Measurements from ENCODE around the gene NELL1.

Gene NELL1

DNA sequence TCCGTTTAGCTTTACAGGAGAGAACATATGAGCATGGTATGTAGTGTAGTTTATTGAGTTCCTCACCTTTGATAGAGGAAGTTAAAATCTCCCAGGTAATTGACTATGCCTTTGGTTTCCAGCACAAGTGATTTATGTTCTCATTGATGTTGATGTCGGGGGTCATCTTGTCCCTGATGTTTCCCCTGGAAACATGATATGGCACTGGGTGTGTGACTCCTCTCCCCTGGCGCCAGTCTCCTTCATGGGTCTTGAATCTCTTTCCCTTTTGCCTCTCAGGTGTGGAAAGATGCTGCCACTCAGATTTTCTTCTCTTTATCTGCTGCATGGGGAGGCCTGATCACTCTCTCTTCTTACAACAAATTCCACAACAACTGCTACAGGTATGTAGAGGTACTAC is 41.7 kb upstream of the NELL1 start:
- TF ChIP-seq, protein P1, sequence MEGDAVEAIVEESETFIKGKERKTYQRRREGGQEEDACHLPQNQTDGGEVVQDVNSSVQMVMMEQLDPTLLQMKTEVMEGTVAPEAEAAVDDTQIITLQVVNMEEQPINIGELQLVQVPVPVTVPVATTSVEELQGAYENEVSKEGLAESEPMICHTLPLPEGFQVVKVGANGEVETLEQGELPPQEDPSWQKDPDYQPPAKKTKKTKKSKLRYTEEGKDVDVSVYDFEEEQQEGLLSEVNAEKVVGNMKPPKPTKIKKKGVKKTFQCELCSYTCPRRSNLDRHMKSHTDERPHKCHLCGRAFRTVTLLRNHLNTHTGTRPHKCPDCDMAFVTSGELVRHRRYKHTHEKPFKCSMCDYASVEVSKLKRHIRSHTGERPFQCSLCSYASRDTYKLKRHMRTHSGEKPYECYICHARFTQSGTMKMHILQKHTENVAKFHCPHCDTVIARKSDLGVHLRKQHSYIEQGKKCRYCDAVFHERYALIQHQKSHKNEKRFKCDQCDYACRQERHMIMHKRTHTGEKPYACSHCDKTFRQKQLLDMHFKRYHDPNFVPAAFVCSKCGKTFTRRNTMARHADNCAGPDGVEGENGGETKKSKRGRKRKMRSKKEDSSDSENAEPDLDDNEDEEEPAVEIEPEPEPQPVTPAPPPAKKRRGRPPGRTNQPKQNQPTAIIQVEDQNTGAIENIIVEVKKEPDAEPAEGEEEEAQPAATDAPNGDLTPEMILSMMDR (IDR thresholded peaks at IDR 0.05; ENCODE audit: insufficient read depth, low read length) = no peak
- TF ChIP-seq REST (IDR thresholded peaks at IDR 0.05; ENCODE audit: insufficient replicate concordance, low read depth) (no peak), SPI1 (IDR thresholded peaks at IDR 0.05; ENCODE audit: borderline replicate concordance, low read depth) (no peak), GABPA (IDR thresholded peaks at IDR 0.05; ENCODE audit: low read depth) (no peak), POLR2AphosphoS5 (IDR thresholded peaks at IDR 0.05; ENCODE audit: low read depth) (no peak)
- DNase-seq (ENCODE audit: low read depth in 1 of 2, low spot score in 1 of 2) = no peak
- H3K4me3 ChIP-seq (replicated peaks; ENCODE audit: insufficient read depth, low read length) = no peak overlapping the region
- H3K27me3 ChIP-seq (ENCODE audit: insufficient read depth, poor library complexity, severe bottlenecking) = no peaks in the 10 kb centered on the region
- H3K27ac ChIP-seq (replicated peaks) = no peak overlapping the region

DNA sequence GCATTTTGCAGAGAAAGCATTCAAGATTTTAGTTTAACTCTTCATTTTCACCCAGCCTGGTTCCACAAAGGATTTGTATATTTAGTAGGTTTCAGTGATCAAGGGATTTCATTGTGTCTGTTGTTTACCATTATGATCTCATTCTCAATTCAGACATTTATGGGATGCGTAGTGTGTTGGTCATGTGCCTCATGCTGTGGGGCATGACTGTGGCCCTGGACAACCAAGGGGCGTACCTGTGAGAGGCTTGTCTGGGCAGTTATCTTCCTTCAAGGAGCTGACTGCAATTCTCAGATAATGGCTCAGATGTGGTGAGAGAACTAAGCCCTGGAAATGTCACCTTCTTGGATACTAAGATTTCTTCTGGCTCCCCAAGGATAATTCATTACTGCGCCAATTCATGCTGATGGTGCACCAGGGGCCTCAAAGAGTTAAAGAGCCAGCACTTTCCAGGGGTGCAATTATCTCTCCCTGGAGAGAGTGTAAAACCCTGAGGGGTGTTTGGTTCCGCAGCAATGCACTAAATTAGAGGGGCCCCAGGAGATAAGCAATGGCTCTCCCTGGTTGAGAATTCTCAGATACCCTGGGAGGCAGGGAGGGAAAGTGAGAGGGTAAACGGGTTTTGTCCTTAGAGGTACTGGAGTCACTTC is 37.7 kb upstream of the NELL1 start:
- H3K27ac ChIP-seq (replicated peaks) = no peak overlapping the region
- H3K27me3 ChIP-seq (ENCODE audit: insufficient read depth, poor library complexity, severe bottlenecking) = no peaks in the 10 kb centered on the region
- no peak for TF ChIP-seq GABPA (IDR thresholded peaks at IDR 0.05; ENCODE audit: low read depth)
- TF ChIP-seq SPI1 (IDR thresholded peaks at IDR 0.05; ENCODE audit: borderline replicate concordance, low read depth) = no peak
- TF ChIP-seq, protein P1 (IDR thresholded peaks at IDR 0.05; ENCODE audit: insufficient read depth, low read length) = no peak
- TF ChIP-seq POLR2AphosphoS5 (IDR thresholded peaks at IDR 0.05; ENCODE audit: low read depth) = no peak
- no peak for TF ChIP-seq REST (IDR thresholded peaks at IDR 0.05; ENCODE audit: insufficient replicate concordance, low read depth)
- H3K4me3 ChIP-seq (replicated peaks; ENCODE audit: insufficient read depth, low read length) = no peak overlapping the region
- DNase-seq (ENCODE audit: low read depth in 1 of 2, low spot score in 1 of 2) = no peak

- TF ChIP-seq POLR2AphosphoS5 (IDR thresholded peaks at IDR 0.05; ENCODE audit: low read depth) (no peak), REST (IDR thresholded peaks at IDR 0.05; ENCODE audit: insufficient replicate concordance, low read depth) (no peak), GABPA (IDR thresholded peaks at IDR 0.05; ENCODE audit: low read depth) (no peak)
- Histone ChIP-seq H3K27ac (replicated peaks) (no peak overlapping the region), H3K27me3 (ENCODE audit: insufficient read depth, poor library complexity, severe bottlenecking) (no peaks in the 10 kb centered on the region), H3K4me3 (replicated peaks; ENCODE audit: insufficient read depth, low read length) (no peak overlapping the region)
- no peak for DNase-seq (ENCODE audit: low read depth in 1 of 2, low spot score in 1 of 2)
These were observed 37.2 kb upstream of the NELL1 start for GRCh38 chr11:20632169-20632532.
